ENCODE data around the gene MRPL54.

DNA sequence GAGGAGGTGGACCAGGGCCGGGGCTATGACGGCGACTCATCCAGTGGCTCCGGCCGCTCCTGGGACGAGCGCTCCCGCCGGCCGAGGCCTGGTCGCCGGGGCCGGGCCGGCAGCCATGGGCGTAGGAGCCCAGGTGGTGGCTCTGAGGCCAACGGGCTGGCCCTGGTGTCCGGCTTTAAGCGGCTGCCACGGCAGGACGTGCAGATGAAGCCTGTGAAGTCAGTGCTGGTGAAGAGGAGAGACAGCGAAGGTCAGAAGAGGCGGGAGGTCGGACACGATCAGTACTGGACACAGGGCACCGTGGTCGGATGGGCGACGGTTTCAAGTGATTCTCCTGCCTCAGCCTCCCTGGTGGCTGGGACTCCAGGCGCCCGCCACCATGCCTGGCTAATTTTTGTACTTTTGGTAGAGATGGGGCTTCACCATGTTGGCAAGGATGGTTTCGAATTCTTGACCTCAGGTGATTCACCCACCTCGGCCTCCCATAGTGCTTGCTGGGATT, 32.0 kb upstream of the MRPL54 start:
- TF ChIP-seq ZFP3 (CRISPR knock-in tag; IDR thresholded peaks at IDR 0.05) (no peak), RARB (CRISPR knock-in tag; IDR thresholded peaks at IDR 0.05) (no peak)
